ENCODE results near the gene FHOD3.

DNA sequence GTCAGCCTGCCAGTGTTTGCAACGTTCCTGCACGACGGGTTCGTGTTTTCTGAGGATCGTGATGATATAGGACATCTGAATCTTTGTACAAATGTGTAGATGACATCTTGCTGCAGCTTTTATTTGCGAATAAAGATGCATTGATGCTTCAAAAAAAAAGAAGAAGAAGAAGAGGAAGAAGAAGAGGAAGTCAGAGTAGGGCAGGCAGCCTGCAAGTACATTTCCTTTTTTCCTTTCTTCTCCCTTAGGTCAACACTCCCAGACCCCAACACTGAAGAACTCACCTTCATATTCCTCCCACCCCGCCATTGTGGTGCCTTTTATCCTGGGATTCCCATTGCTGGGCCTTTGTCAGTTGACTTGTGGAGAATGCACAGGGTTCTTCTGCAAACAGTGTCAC lies 91.5 kb downstream of the FHOD3 start:
- TF ChIP-seq, protein P1, sequence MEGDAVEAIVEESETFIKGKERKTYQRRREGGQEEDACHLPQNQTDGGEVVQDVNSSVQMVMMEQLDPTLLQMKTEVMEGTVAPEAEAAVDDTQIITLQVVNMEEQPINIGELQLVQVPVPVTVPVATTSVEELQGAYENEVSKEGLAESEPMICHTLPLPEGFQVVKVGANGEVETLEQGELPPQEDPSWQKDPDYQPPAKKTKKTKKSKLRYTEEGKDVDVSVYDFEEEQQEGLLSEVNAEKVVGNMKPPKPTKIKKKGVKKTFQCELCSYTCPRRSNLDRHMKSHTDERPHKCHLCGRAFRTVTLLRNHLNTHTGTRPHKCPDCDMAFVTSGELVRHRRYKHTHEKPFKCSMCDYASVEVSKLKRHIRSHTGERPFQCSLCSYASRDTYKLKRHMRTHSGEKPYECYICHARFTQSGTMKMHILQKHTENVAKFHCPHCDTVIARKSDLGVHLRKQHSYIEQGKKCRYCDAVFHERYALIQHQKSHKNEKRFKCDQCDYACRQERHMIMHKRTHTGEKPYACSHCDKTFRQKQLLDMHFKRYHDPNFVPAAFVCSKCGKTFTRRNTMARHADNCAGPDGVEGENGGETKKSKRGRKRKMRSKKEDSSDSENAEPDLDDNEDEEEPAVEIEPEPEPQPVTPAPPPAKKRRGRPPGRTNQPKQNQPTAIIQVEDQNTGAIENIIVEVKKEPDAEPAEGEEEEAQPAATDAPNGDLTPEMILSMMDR (conservative IDR thresholded peaks at IDR 0.05) = no peak
- TF ChIP-seq EZH2 (IDR thresholded peaks at IDR 0.05; ENCODE audit: low read depth) = no peak

Data from PC-9 (cell line).